Caco-2 (cell line): Measurements from ENCODE around the gene SLC14A1. TPM values are rescaled to one million over a fixed set of nuclear protein-coding genes. Genes with fewer than 3 reads are reported as not detected.

Source experiments
- Bru-seq: library from RNA; stranded (reverse); fragments of 400-500 nt; gene quantifications from one replicate; lab custom pipeline; 2021; lab: Mats Ljungman, UMichigan
- BruChase-seq, 2 experiments: library from RNA; stranded (reverse); fragments of 400-500 nt; gene quantifications; one replicate each; lab custom pipeline; 2021; lab: Mats Ljungman, UMichigan
- BruUV-seq: library from RNA; stranded (reverse); fragments of 400-500 nt; replicated peaks from 2 replicates; lab custom pipeline; 2021; lab: Mats Ljungman, UMichigan
- CTCF ChIA-PET: fragments of 300-600 bp; sonication (Branson Sonifier 250); formaldehyde crosslinking; loops from one replicate; lab custom pipeline; 2022; ENCODE audit warnings: antibody characterized with exemption; lab: Charles Lee
- POLR2A ChIA-PET: fragments of 300-600 bp; sonication (Branson Sonifier 250); formaldehyde crosslinking; loops from one replicate; lab custom pipeline; 2022; ENCODE audit warnings: antibody characterized with exemption; lab: Charles Lee
- DNase-seq, 2 experiments: peaks; one replicate each; pipeline versions ENCODE4 v3.0.0 to v3.0.0-alpha.2; 2020 to 2022
- H3K27me3 ChIP-seq: replicated peaks from 2 replicates; pipeline ENCODE4 v1.6.0; 2011; ENCODE audit warnings: low read length; ENCODE audit not compliant: control insufficient read depth, insufficient read depth
- H3K36me3 ChIP-seq: 2 replicates; pipeline ENCODE4 v1.5.1; 2011; ENCODE audit warnings: low read length; ENCODE audit not compliant: control insufficient read depth, insufficient read depth
- H3K4me1 ChIP-seq: fragments of 250-450 bp; sonication (Bioruptor Pico); 2 replicates; pipeline ENCODE4 v1.5.1; 2020; ENCODE audit warnings: mild to moderate bottlenecking
- H3K4me3 ChIP-seq: 2 replicates; pipeline ENCODE4 v1.5.1; 2011; ENCODE audit warnings: low read depth, mild to moderate bottlenecking, control low read depth, low read length
- H3K9me3 ChIP-seq: fragments of 250-450 bp; sonication (Bioruptor Pico); 2 replicates; pipeline ENCODE4 v1.5.1; 2020; ENCODE audit warnings: mild to moderate bottlenecking, moderate library complexity
- H3K27ac Mint-ChIP-seq: one replicate; pipeline ENCODE4 v1.8.0; 2022; ENCODE audit warnings: mixed read lengths; ENCODE audit not compliant: unreplicated experiment
- H3K27me3 Mint-ChIP-seq: one replicate; pipeline ENCODE4 v1.8.0; 2022; ENCODE audit warnings: mixed read lengths; ENCODE audit not compliant: insufficient read depth, unreplicated experiment
- H3K36me3 Mint-ChIP-seq: one replicate; pipeline ENCODE4 v1.8.0; 2022; ENCODE audit warnings: mild to moderate bottlenecking, mixed read lengths; ENCODE audit not compliant: insufficient read depth, unreplicated experiment
- H3K4me1 Mint-ChIP-seq: one replicate; pipeline ENCODE4 v1.8.0; 2022; ENCODE audit warnings: low read depth, mixed read lengths; ENCODE audit not compliant: unreplicated experiment
- H3K4me3 Mint-ChIP-seq: one replicate; pipeline ENCODE4 v1.8.0; 2022; ENCODE audit warnings: mild to moderate bottlenecking, moderate library complexity, mixed read lengths; ENCODE audit not compliant: unreplicated experiment
- H3K9me3 Mint-ChIP-seq: one replicate; pipeline ENCODE4 v1.8.0; 2022; ENCODE audit warnings: mixed read lengths; ENCODE audit not compliant: unreplicated experiment
- intact Hi-C: fragments of 100-400 bp; cut with micrococcal nuclease; formaldehyde crosslinking; loops from one replicate; pipeline ENCODE4 v1.10.0; 2022; ENCODE audit not compliant: unreplicated experiment
- long read RNA-seq: library from polyadenylated mRNA; stranded (forward); transcript quantifications from one replicate; pipeline ENCODE4 v2.0.0, GENCODE V29; 2022
- total RNA-seq: library from RNA; stranded (reverse); gene quantifications from 2 replicates; pipeline ENCODE4 v1.2.3, GENCODE V29; 2022
- TF ChIP-seq, protein P1 (sequence below), 2 experiments: fragments of 200-600 bp in 1 of 2; IDR thresholded peaks; 1 replicate in 1 of 2; 2 replicates in 1 of 2; pipeline versions ENCODE4 v1.5.1 to v1.8.0; 2011 to 2022; ENCODE audit warnings: antibody characterized with exemption in 1 of 2, control low read depth in 1 of 2, inconsistent platforms in 1 of 2, low read depth in 1 of 2, low read length in 1 of 2, mild to moderate bottlenecking in 1 of 2, moderate library complexity in 1 of 2; ENCODE audit not compliant: insufficient read depth in 1 of 2, severe bottlenecking in 1 of 2, unreplicated experiment in 1 of 2

SLC14A1 gene
- total RNA-seq, result not detected in 2 replicates
- not detected for Bru-seq, nascent RNA
- not detected for BruChase-seq, experiment 1, labeled RNA remaining after a 2-hour chase
- BruChase-seq, experiment 2, labeled RNA remaining after a 6-hour chase, result not detected
- long read RNA-seq, result 0 reads

DNA sequence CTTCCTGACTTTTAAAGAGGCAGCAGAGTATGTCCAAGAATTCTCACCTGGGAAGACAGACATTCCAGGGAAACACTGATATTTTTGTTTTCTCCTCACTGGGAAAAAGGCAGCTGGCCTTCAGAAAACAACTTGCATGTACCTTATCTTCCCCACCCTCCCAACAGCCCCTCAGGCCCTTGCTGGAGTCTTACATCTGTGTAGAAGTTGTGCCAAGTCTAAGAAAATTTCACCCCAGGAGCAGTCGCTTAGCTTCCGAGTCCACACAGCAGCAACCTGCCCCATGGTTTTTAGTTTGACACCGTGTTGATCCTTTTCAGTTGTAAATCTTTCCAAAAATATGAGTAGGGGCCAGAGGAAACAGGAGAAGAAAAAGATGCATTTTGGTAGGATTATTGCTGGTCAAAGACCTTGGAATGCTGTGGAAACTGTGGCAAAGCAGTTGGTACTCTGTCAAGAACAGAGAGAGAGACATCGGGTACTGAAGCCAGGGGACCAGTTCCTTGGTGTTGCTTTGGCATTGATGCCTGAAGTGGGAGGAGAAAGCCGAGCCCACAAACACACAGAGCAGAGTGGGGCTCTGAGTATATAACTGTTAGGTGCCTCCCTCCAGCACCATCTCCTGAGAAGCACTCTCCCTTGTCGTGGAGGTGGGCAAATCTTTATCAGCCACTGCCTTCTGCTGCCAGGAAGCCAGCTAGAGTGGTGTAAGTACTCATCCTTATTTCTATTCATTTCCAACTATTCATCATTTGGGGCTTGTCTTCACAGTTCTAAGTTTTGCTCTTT lies at the start of gene SLC14A1:
Gene SLC14A1, plus strand, starts transcription at position 615 of the 789 bp plus-strand sequence. CDS start 6,140 bp downstream, outside the sequence.
- BruUV-seq, result no TSS peak
- H3K36me3 ChIP-seq, result no peaks in the 10 kb centered on the region
- POLR2A ChIA-PET, result no interaction called here
- Mint-ChIP-seq H3K36me3 (no peaks in the 10 kb centered on the region), H3K27me3 (no peaks in the 10 kb centered on the region), H3K4me1 (no peaks in the 10 kb centered on the region), H3K27ac (no peak within 1 kb of the TSS), H3K9me3 (no peaks in the 10 kb centered on the region), H3K4me3 (no peak within 1 kb of the TSS)
- no peak within 1 kb of the TSS for H3K4me3 ChIP-seq
- no peaks in the 10 kb centered on the region for H3K9me3 ChIP-seq
- H3K4me1 ChIP-seq, result no peaks in the 10 kb centered on the region
- TF ChIP-seq, protein P1, sequence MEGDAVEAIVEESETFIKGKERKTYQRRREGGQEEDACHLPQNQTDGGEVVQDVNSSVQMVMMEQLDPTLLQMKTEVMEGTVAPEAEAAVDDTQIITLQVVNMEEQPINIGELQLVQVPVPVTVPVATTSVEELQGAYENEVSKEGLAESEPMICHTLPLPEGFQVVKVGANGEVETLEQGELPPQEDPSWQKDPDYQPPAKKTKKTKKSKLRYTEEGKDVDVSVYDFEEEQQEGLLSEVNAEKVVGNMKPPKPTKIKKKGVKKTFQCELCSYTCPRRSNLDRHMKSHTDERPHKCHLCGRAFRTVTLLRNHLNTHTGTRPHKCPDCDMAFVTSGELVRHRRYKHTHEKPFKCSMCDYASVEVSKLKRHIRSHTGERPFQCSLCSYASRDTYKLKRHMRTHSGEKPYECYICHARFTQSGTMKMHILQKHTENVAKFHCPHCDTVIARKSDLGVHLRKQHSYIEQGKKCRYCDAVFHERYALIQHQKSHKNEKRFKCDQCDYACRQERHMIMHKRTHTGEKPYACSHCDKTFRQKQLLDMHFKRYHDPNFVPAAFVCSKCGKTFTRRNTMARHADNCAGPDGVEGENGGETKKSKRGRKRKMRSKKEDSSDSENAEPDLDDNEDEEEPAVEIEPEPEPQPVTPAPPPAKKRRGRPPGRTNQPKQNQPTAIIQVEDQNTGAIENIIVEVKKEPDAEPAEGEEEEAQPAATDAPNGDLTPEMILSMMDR (IDR thresholded peaks at IDR 0.05; ENCODE audit: insufficient read depth in 1 of 2, low read depth in 1 of 2, low read length in 1 of 2, severe bottlenecking in 1 of 2, unreplicated experiment in 1 of 2), result no peak
- DNase-seq, result no peak
- no peaks in the 10 kb centered on the region for H3K27me3 ChIP-seq
- CTCF ChIA-PET, result interaction anchor here (0.7 to 1.6 kb wide), 5 partner anchors 8 to 350 kb away, joined by 3 to 6 read pairs (median 4); no protein-coding TSS in a partner anchor
- intact Hi-C loops, result loop anchor here (1.0 kb wide), 3 partner anchors 116 to 251 kb away; no protein-coding TSS in a partner anchor

DNA sequence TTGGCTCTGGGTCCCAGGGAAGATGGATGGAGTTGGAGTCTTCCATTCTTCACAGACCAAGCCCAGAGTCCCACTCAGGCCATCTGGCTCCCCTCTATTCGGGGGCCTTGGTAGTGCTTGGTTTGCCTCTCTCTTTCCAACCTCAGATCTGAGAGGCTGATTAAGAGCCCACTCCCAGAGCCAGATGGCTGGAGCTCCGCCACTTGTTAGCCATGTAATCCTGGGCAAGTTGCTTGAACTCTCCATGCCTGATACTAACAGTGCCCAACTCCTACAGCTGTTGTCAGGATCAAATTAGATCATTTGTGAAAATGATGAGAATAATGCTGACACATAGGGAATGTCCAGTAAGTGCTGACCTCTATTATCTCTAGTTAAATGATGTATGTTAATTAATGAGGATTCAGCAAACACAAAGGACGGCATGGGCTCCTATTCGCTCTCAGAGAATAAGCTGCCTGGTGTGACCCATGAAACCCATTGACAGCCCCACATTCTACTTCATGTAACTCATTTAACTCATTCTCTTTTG lies 46.6 kb upstream of the SLC14A1 start:
- H3K4me1 Mint-ChIP-seq, result no peaks in the 10 kb centered on the region
- TF ChIP-seq, protein P1 (IDR thresholded peaks at IDR 0.05; ENCODE audit: insufficient read depth in 1 of 2, low read depth in 1 of 2, low read length in 1 of 2, severe bottlenecking in 1 of 2, unreplicated experiment in 1 of 2), result no peak

DNA sequence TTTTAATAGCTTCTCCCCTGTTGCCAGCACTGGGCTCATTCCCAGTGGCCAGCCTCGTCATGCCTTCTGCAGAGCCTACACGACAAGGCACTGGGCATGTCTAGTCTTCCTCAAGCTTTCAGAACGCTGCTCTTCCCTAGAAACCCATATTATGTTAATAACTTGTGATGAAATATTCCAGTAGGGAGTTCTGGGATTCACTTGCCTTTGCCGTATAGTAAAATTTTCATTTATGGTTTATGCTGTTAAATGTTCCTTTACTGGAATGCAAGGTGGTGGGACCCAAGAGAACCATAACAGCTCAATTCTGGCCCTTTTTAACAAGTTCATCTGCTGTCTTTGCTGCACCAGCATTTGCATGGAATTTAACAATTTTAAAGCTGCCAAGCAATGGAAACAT lies 45.5 kb upstream of the SLC14A1 start:
- intact Hi-C loops, result no loop called here
- no peaks in the 10 kb centered on the region for H3K4me1 Mint-ChIP-seq
- H3K27me3 Mint-ChIP-seq, result peaks cover 5% of the 10 kb centered on the region
- H3K36me3 Mint-ChIP-seq, result peaks cover 4% of the 10 kb centered on the region
- Histone ChIP-seq H3K36me3 (no peaks in the 10 kb centered on the region), H3K9me3 (no peaks in the 10 kb centered on the region), H3K4me3 (no peak overlapping the region), H3K27me3 (no peaks in the 10 kb centered on the region), H3K4me1 (no peaks in the 10 kb centered on the region)
- no peak for DNase-seq
- no peak overlapping the region for H3K4me3 Mint-ChIP-seq
- CTCF ChIA-PET, result no interaction called here
- H3K27ac Mint-ChIP-seq, result no peak overlapping the region
- TF ChIP-seq, protein P1 (IDR thresholded peaks at IDR 0.05; ENCODE audit: insufficient read depth in 1 of 2, low read depth in 1 of 2, low read length in 1 of 2, severe bottlenecking in 1 of 2, unreplicated experiment in 1 of 2), result no peak
- no TSS peak for BruUV-seq
- POLR2A ChIA-PET, result no interaction called here
- H3K9me3 Mint-ChIP-seq, result no peaks in the 10 kb centered on the region

More for the DNA sequence above, 46.6 kb upstream of the SLC14A1 start:
- ChIA-PET CTCF (no interaction called here), POLR2A (no interaction called here)
- H3K4me1 ChIP-seq, result no peaks in the 10 kb centered on the region
- H3K27ac Mint-ChIP-seq, result no peak overlapping the region
- no peaks in the 10 kb centered on the region for H3K36me3 ChIP-seq
- no peak overlapping the region for H3K4me3 Mint-ChIP-seq
- intact Hi-C loops, result no loop called here
- H3K27me3 Mint-ChIP-seq, result peaks cover 2% of the 10 kb centered on the region
- peaks cover 2% of the 10 kb centered on the region for H3K36me3 Mint-ChIP-seq
- no peaks in the 10 kb centered on the region for H3K9me3 ChIP-seq
- no peaks in the 10 kb centered on the region for H3K9me3 Mint-ChIP-seq
- no peak overlapping the region for H3K4me3 ChIP-seq
- H3K27me3 ChIP-seq, result no peaks in the 10 kb centered on the region
- no peak for DNase-seq
- no TSS peak for BruUV-seq
